SK-N-SH treated with all-trans-retinoic acid at 6 μM for 48 hours (cell line): ENCODE data around the gene BMP8A.
"Not testable (repeated sequence)": the region's sequence is repeated elsewhere in the genome, so short reads cannot be mapped to it uniquely, and the experiment has no call there.

ENCODE experiments used
- ATAC-seq: fragments of 200-7000 bp; cut with Tn5 transposase; 3 replicates; pipeline ENCODE4 v1.9.1; 2020; ENCODE audit warnings: mild to moderate bottlenecking, moderate library complexity
- BACH2 ChIP-seq: fragments of 250-450 bp; sonication (Bioruptor Pico); IDR thresholded peaks from 2 replicates; pipeline ENCODE4 v1.9.0; 2021; ENCODE audit warnings: mild to moderate bottlenecking, borderline replicate concordance
- CSRNP3 ChIP-seq: fragments of 250-450 bp; sonication (Bioruptor Pico); IDR thresholded peaks from 2 replicates; pipeline ENCODE4 v1.5.1; 2021; ENCODE audit warnings: mild to moderate bottlenecking, moderate library complexity
- ESRRG ChIP-seq: fragments of 250-450 bp; sonication (Bioruptor Pico); IDR thresholded peaks from 2 replicates; pipeline ENCODE4 v1.6.1; 2021; ENCODE audit warnings: mild to moderate bottlenecking
- GLIS3 ChIP-seq: fragments of 250-450 bp; sonication (Bioruptor Pico); IDR thresholded peaks from 2 replicates; pipeline ENCODE4 v1.5.0; 2020; ENCODE audit warnings: mild to moderate bottlenecking, moderate library complexity
- ISL1 ChIP-seq: fragments of 250-450 bp; sonication (Bioruptor Pico); IDR thresholded peaks from 2 replicates; pipeline ENCODE4 v2.1.2; 2022; ENCODE audit warnings: mild to moderate bottlenecking, moderate library complexity
- OSR1 ChIP-seq: fragments of 250-450 bp; sonication (Bioruptor Pico); IDR thresholded peaks from 2 replicates; pipeline ENCODE4 v1.8.0; 2022; ENCODE audit warnings: moderate library complexity, mild to moderate bottlenecking, inconsistent platforms
- PATZ1 ChIP-seq: fragments of 250-450 bp; sonication (Bioruptor Pico); IDR thresholded peaks from 2 replicates; pipeline ENCODE4 v1.8.0; 2020; ENCODE audit warnings: mild to moderate bottlenecking, moderate library complexity, borderline replicate concordance
- SNAI2 ChIP-seq: fragments of 250-450 bp; sonication (Bioruptor Pico); IDR thresholded peaks from 2 replicates; pipeline ENCODE4 v1.5.0; 2020; ENCODE audit warnings: mild to moderate bottlenecking, moderate library complexity
- TCF4 ChIP-seq: fragments of 250-450 bp; sonication (Bioruptor Pico); IDR thresholded peaks from 2 replicates; pipeline ENCODE4 v1.8.0; 2021; ENCODE audit warnings: mild to moderate bottlenecking, moderate library complexity, borderline replicate concordance
- TOX ChIP-seq: fragments of 250-450 bp; sonication (Bioruptor Pico); IDR thresholded peaks from 2 replicates; pipeline ENCODE4 v1.8.0; 2021; ENCODE audit warnings: mild to moderate bottlenecking, moderate library complexity, borderline replicate concordance
- TSHZ2 ChIP-seq: fragments of 250-450 bp; sonication (Bioruptor Pico); IDR thresholded peaks from 2 replicates; pipeline ENCODE4 v1.5.0; 2020; ENCODE audit warnings: mild to moderate bottlenecking, moderate library complexity
- ZC3H10 ChIP-seq: fragments of 250-450 bp; sonication (Bioruptor Pico); IDR thresholded peaks from 2 replicates; pipeline ENCODE4 v1.5.1; 2021; ENCODE audit warnings: mild to moderate bottlenecking, moderate library complexity
- ZFP3 ChIP-seq: fragments of 250-450 bp; sonication (Bioruptor Pico); IDR thresholded peaks from 2 replicates; pipeline ENCODE4 v1.5.0; 2020; ENCODE audit warnings: mild to moderate bottlenecking, moderate library complexity
- ZFP30 ChIP-seq: fragments of 450-650 bp; formaldehyde crosslinking; IDR thresholded peaks from 2 replicates; pipeline ENCODE4 v1.5.0; 2022; ENCODE audit warnings: mild to moderate bottlenecking, moderate library complexity
- ZNF565 ChIP-seq: fragments of 450-650 bp; formaldehyde crosslinking; conservative IDR thresholded peaks from 2 replicates; pipeline ENCODE4 v1.5.0; 2020; ENCODE audit warnings: low read depth, mild to moderate bottlenecking, moderate library complexity
- ZNF70 ChIP-seq: fragments of 450-650 bp; formaldehyde crosslinking; IDR thresholded peaks from 2 replicates; pipeline ENCODE4 v1.5.0; 2020; ENCODE audit warnings: mild to moderate bottlenecking, moderate library complexity
- ZNF8 ChIP-seq: fragments of 450-650 bp; formaldehyde crosslinking; IDR thresholded peaks from 2 replicates; pipeline ENCODE4 v1.5.0; 2020; ENCODE audit warnings: mild to moderate bottlenecking, moderate library complexity
- TF ChIP-seq, protein P1 (sequence below): fragments of 250-450 bp; sonication (Bioruptor Pico); IDR thresholded peaks from 2 replicates; pipeline ENCODE4 v1.8.0; 2021; ENCODE audit warnings: low read depth, mild to moderate bottlenecking, moderate library complexity, borderline replicate concordance
- TF ChIP-seq, protein P2 (sequence below): fragments of 250-450 bp; sonication (Bioruptor Pico); IDR thresholded peaks from 2 replicates; pipeline ENCODE4 v1.5.1; 2020; ENCODE audit warnings: low read depth, mild to moderate bottlenecking, moderate library complexity

Gene BMP8A

DNA sequence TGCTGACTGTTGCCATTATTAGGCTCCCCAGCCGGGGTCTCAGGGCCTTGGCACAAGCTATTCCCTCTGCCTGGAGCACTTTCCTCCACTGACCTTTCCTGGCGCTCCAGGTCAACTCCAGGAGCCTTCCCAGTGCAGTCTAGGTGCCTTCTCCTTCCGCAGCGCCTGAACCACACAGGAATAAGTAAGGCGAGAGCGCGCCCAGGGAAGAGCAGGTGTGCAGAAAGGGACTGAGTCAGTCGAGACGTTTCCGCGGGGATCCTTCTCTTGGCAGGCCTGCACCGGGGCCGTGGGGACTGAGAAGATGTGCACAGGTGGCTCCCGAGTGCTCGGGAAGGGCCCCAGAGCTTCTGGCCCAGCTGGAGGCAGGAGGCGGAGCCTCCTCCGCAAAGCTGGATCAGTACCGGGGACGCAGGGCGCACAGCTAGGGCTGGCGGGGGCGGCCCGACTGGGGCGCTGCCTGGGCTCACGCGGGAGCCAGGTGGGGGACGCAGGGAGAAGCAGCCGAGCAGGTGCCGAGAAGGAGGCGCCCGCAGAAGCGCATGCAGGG, 765 bp upstream of the BMP8A start:
- ATAC-seq = peak; percentile 5
- TF ChIP-seq, protein P1, sequence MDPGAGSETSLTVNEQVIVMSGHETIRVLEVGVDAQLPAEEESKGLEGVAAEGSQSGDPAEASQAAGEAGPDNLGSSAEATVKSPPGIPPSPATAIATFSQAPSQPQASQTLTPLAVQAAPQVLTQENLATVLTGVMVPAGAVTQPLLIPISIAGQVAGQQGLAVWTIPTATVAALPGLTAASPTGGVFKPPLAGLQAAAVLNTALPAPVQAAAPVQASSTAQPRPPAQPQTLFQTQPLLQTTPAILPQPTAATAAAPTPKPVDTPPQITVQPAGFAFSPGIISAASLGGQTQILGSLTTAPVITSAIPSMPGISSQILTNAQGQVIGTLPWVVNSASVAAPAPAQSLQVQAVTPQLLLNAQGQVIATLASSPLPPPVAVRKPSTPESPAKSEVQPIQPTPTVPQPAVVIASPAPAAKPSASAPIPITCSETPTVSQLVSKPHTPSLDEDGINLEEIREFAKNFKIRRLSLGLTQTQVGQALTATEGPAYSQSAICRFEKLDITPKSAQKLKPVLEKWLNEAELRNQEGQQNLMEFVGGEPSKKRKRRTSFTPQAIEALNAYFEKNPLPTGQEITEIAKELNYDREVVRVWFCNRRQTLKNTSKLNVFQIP = no peak
- TF ChIP-seq TOX (CRISPR knock-in tag) = no peak
- no peak for TF ChIP-seq ISL1
- no peak for TF ChIP-seq PATZ1 (CRISPR knock-in tag)
- no peak for TF ChIP-seq OSR1 (CRISPR knock-in tag)
- TF ChIP-seq ZNF8 = no peak
- TF ChIP-seq SNAI2 = no peak
- no peak for TF ChIP-seq ZNF70 (CRISPR knock-in tag)
- no peak for TF ChIP-seq ESRRG
- TF ChIP-seq TSHZ2 = no peak
- TF ChIP-seq TCF4 (CRISPR knock-in tag) = no peak
- TF ChIP-seq BACH2 = no peak
- no peak for TF ChIP-seq GLIS3 (CRISPR knock-in tag)
- no peak for TF ChIP-seq ZNF565 (CRISPR knock-in tag)
- no peak for TF ChIP-seq ZFP3 (CRISPR knock-in tag)
- TF ChIP-seq, protein P2, sequence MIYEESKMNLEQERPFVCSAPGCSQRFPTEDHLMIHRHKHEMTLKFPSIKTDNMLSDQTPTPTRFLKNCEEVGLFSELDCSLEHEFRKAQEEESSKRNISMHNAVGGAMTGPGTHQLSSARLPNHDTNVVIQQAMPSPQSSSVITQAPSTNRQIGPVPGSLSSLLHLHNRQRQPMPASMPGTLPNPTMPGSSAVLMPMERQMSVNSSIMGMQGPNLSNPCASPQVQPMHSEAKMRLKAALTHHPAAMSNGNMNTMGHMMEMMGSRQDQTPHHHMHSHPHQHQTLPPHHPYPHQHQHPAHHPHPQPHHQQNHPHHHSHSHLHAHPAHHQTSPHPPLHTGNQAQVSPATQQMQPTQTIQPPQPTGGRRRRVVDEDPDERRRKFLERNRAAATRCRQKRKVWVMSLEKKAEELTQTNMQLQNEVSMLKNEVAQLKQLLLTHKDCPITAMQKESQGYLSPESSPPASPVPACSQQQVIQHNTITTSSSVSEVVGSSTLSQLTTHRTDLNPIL = no peak
- TF ChIP-seq ZFP30 (CRISPR knock-in tag) = no peak
- no peak for TF ChIP-seq ZC3H10
- TF ChIP-seq CSRNP3 (CRISPR knock-in tag) = no peak
- TF ChIP-seq, all 23 proteins: peak for 0

DNA sequence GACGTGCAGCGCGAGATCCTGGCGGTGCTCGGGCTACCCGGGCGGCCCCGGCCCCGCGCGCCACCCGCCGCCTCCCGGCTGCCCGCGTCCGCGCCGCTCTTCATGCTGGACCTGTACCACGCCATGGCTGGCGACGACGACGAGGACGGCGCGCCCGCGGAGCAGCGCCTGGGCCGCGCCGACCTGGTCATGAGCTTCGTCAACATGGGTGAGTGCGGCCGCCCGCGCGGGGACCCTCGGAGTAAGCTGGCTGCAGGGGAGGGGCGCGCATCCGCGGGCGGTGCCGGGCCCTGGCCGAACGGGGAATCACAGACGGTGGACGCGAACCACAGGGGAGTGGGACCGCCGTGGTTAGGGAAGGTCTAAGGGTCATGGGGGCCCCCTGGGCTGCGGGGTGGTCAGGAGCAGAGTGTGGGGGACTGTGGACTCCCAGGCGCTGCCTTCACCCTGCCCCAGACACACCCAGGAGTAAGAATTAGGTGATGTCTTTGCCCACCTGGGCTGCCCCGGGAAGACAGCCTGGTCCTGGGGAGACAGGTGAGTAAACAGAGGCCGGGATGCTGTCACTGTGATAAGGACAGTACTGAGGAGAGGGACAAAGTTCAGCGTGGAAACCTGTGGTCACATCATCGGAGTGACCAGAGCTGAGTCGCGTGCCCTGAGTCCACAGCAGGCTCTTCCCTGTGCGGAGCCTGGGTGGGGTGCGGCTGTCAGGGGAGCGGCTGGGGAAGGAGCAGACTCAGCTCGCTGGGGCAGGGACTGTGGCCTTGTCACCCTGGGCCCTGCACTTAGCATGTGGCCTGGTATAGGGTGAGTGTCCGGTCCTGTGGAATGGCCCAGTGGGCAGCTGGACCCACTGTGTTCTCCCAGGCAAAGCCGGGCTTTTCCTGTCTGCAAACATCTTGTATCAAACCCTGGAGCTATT, 944 bp downstream of the BMP8A start:
- not testable (repeated sequence) for ATAC-seq

DNA sequence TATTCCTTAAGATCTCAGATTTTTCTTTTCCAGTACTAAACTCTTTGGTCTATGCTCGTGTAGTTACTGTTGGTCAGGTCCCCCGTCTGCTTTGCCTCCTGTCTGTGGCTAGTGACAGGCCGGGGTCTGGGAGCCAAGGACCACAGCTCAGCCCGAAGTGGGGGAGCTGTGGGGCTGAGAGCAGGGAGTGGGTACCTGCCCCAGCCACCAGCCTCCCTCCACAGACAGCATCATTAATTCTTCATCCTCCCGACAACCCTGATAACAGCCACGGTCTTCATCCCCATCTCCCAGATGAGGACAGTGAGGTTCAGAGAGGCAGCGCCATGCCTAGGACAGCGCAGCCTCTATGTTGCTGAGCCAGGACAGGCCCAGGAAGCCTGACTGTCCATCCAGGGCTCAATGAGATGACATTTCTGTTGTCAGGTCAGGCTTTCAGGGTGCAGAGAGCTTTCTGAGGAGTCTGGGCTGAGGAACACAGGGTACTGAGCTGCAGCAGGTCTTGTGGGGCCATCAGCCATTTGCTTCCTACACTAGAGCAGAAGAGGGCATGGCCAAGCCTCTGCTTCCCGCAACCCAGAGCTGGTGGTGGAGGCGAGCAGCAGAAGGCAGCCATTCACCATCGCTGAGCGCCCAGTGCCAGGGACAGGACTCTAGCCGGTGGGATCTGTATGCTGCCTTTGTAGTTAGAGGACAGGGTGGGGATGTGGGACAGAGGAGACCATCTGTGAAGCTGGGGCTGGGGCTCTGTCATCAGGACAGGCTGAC, 1.8 kb downstream of the BMP8A start:
- ATAC-seq = not testable (repeated sequence)
